ENCODE results near the gene EYS. TPM values are rescaled to one million over a fixed set of nuclear protein-coding genes. Genes with fewer than 3 reads are reported as not detected.

EYS gene
- total RNA-seq, 2 donors from 2014 or later = not detected

- TF ChIP-seq CTCF (IDR thresholded peaks at IDR 0.05) = no peak
- DNase-seq (ENCODE audit: low spot score) (no peak), ATAC-seq (ENCODE audit: insufficient number of reproducible peaks, low FRiP score, low read depth) (no peak)
- Histone ChIP-seq H3K36me3 (no peaks in the 10 kb centered on the region), H3K9me3 (no peaks in the 10 kb centered on the region), H3K4me3 (no peak overlapping the region), H3K4me1 (ENCODE audit: control insufficient read depth in 1 of 2, low read depth in 2 of 2) (no peaks in the 10 kb centered on the region), H3K27ac (no peak overlapping the region), H3K27me3 (replicated peaks; ENCODE audit: insufficient read depth) (no peaks in the 10 kb centered on the region)
These were observed 1473.3 kb downstream of the EYS start for GRCh38 chr6:64233746-64234145.

GRCh38 chr6:64231928-64232327 is 1475.1 kb downstream of the EYS start:
- no peaks in the 10 kb centered on the region for H3K4me1 ChIP-seq (ENCODE audit: control insufficient read depth in 1 of 2, low read depth in 2 of 2)
- H3K4me3 ChIP-seq = no peak overlapping the region
- no peaks in the 10 kb centered on the region for H3K36me3 ChIP-seq
- DNase-seq (ENCODE audit: low spot score) (no peak), ATAC-seq (ENCODE audit: insufficient number of reproducible peaks, low FRiP score, low read depth) (no peak)
- TF ChIP-seq CTCF (IDR thresholded peaks at IDR 0.05) = no peak
- H3K9me3 ChIP-seq = no peaks in the 10 kb centered on the region
- H3K27ac ChIP-seq = no peak overlapping the region
- H3K27me3 ChIP-seq (replicated peaks; ENCODE audit: insufficient read depth) = no peaks in the 10 kb centered on the region

GRCh38 chr6:64230530-64230929 is 1476.5 kb downstream of the EYS start:
- Histone ChIP-seq H3K36me3 (no peaks in the 10 kb centered on the region), H3K4me1 (ENCODE audit: control insufficient read depth in 1 of 2, low read depth in 2 of 2) (no peaks in the 10 kb centered on the region), H3K4me3 (no peak overlapping the region), H3K9me3 (no peaks in the 10 kb centered on the region), H3K27me3 (replicated peaks; ENCODE audit: insufficient read depth) (no peaks in the 10 kb centered on the region), H3K27ac (no peak overlapping the region)
- ATAC-seq (ENCODE audit: insufficient number of reproducible peaks, low FRiP score, low read depth) = no peak
- no peak for DNase-seq (ENCODE audit: low spot score)
- no peak for TF ChIP-seq CTCF (IDR thresholded peaks at IDR 0.05)

- Histone ChIP-seq H3K4me1 (ENCODE audit: control insufficient read depth in 1 of 2, low read depth in 2 of 2) (no peaks in the 10 kb centered on the region), H3K36me3 (no peaks in the 10 kb centered on the region), H3K9me3 (no peaks in the 10 kb centered on the region), H3K27me3 (replicated peaks; ENCODE audit: insufficient read depth) (no peaks in the 10 kb centered on the region), H3K27ac (no peak overlapping the region), H3K4me3 (no peak overlapping the region)
- no peak for TF ChIP-seq CTCF (IDR thresholded peaks at IDR 0.05)
- ATAC-seq (ENCODE audit: insufficient number of reproducible peaks, low FRiP score, low read depth) = no peak
- DNase-seq (ENCODE audit: low spot score) = no peak
These were observed 1479.2 kb downstream of the EYS start for GRCh38 chr6:64227863-64228262.

GRCh38 chr6:64225503-64225902 is 1481.5 kb downstream of the EYS start:
- TF ChIP-seq CTCF (IDR thresholded peaks at IDR 0.05) = no peak
- Histone ChIP-seq H3K9me3 (no peaks in the 10 kb centered on the region), H3K4me3 (no peak overlapping the region), H3K4me1 (ENCODE audit: control insufficient read depth in 1 of 2, low read depth in 2 of 2) (no peaks in the 10 kb centered on the region), H3K27me3 (replicated peaks; ENCODE audit: insufficient read depth) (no peaks in the 10 kb centered on the region), H3K27ac (no peak overlapping the region), H3K36me3 (no peaks in the 10 kb centered on the region)
- no peak for DNase-seq (ENCODE audit: low spot score)
- ATAC-seq (ENCODE audit: insufficient number of reproducible peaks, low FRiP score, low read depth) = no peak

Measured in thoracic aorta (tissue), 2 donors.